NCI-H1092 (cell line): ENCODE results near the gene PTRHD1.
"Not testable (repeated sequence)": the region's sequence is repeated elsewhere in the genome, so short reads cannot be mapped to it uniquely, and the experiment has no call there.

Experiments
- DNase-seq: peaks from one replicate; lab custom pipeline; 2025; lab: John Stamatoyannopoulos, UW

Gene PTRHD1, protein sequence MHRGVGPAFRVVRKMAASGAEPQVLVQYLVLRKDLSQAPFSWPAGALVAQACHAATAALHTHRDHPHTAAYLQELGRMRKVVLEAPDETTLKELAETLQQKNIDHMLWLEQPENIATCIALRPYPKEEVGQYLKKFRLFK

DNA sequence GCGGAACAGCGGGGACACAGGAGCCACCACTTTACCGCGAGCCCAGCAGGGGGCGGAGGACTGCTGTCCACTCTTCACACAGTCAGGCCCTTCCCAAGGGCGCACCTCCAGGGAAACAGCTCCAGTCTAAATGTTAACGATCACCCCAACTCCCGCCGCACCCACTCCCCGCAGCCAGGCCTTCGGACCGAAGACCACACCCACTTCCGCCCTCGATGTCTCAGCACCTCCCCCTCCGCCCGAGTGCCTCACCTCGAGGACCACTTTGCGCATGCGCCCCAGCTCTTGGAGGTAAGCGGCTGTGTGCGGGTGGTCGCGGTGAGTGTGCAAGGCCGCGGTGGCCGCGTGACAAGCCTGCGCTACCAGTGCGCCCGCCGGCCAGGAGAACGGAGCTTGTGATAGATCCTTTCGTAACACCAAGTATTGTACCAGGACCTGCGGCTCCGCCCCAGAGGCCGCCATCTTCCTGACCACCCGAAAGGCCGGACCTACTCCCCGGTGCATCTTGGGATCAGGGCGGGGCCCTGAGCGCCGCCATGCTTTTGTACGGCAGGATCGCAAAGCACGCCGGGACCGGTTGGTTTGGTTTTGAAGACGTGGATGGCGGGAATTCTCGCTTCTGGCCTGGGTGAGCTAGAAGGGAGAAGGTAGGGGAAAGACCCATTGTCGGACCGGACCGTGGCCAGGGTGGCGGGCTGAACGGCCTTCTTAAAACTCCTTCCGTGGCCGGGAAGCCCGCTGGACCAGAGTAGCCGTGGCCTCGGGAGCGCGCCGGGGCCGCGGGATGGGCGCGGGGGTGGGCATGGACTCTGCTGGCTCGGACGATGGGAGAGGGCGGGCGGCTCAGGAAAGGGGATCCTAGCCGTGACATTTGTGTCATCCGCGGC lies at the start of gene PTRHD1, which contains the start of gene CENPO:
Gene PTRHD1, minus strand, starts transcription at position 518 of the 887 bp plus-strand sequence. Its CDS starts 14 bp downstream, at position 504.
Gene CENPO, plus strand, starts transcription at position 552 of the 887 bp plus-strand sequence. CDS start 495 bp downstream, outside the sequence.
- DNase-seq, result peak; percentile 91

- no peak for DNase-seq
Measured at GRCh38 chr2:24842081-24843050, 49.2 kb upstream of the PTRHD1 start.

DNA sequence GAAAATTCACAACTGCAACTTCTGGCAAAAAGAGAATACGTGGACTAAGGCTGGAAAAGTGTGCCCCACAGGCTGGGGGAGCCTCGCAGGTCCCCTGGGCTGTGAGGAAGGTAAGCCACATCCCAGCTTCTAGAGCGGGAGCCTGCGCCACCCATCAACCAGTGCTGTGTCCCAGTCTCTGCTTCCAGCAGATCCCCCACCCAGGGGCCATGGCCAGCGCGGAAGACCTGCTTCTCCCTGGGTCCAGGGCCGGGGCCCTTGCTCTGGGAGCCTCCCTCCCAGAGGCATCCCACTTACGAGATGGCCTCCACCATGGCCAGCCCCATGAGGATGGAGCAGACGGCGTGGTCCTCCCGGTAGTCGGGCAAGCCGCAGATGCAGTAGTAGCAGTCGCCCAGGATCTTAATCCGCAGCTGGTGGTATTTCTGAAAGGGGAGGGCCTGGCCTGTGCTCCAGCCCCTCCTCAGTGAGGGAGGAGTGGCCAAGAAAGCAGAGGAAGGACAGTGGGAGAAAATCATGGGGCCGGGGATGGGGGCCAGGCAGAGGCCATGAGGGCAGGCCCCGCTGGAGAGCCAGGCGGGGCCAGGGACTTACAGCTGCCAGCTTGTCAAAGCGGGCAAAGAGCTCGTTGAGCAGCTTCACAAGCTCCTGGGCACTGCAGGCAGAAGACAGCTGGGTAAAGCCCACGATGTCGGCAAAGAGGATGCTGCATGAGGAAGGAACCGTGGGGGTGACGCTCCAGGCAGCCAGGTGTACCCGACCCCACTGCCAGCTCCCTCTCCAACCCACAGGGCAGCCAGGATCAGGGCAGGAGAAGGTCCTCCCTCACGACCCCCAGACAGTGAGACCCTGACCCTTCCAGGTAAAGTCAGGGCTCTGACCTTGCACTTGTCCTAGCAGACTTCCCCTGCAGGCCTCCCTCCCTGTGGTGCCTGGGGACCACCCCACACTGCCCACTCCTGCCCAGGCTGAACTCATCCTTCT lies 48.1 kb upstream of the PTRHD1 start:
- DNase-seq, result no peak

DNA sequence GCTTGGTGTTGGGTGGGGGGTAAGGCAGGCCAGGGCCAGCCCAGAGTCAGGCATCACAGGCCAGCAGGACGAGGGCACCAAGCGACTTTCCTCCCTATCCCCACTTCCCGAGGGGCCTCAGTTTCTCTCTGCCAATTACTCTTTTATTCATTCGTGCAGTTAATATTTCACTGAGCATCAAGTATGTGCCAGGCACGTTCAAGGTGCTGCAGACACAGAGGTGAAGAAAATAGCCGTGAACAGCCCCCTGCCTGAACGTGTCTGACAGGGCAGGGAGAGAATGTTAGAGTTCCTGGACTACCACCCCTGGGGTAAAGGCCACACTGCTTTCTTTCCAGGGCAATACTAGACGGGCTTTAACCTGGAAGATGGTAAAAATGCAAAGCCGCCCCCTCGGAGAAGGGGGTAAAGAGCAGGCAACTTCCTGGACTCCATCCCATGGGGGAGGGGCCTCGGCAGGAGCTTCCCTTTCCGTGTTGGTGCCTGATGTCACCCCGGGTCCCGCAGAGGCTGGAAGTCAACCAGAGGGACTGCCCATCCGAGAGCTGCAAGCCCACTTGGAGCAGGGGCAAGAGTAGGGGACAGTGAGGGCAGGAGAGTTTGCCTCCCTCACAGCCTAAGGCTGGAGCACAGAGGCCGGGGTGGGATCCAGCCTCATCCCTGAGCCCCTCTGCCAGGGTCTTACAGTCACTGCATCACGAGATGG lies 47.1 kb upstream of the PTRHD1 start:
- DNase-seq, result no peak

DNA sequence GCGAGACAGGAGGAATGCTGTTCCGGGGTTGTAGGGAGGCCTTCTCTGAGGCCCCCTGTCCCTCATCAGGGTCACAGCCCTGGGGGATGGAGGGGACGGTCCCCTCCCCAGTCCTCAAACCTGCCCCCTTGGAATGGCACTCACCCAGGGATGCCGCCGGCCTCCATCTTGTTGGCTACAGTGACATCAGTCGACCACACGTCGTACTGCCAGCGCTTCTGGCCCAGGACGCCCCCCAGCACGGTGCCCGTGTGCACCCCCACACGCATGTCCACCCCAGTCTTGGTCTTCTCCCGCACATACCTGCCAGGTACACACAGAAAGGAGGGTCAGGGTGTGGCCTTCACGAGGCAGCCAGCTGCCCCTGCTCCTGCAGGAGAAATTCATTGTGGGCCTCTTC lies 46.5 kb upstream of the PTRHD1 start:
- DNase-seq, result no peak

GRCh38 chr2:24838541-24838940 lies 45.4 kb upstream of the PTRHD1 start:
- no peak for DNase-seq

DNA sequence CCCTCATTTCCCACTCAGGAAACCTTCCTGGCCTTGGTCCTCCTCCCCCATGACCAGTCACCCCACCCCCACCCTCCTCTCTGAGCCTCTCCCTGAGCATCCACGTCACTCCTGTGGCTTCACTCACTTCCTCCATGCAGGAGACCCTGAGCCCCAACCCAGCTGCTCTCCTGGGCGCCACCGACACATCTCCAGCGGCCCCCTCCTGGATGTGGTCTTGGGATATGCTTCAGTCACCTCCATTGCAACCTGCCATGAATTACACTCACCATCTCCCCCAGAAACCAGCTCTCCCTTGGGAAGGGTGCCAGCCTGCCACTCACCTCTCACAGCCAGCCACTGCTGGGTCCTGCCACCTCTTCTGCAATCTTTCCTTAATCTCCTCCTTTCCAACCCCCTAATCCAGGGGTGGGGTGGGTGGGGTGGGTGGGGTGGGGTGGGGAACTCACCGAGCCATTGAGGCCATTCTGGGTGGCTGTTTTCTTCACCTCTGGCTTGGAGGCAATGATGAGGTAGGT lies 44.9 kb upstream of the PTRHD1 start:
- no peak for DNase-seq

- no peak for DNase-seq
Measured at GRCh38 chr2:24836706-24837105, 43.5 kb upstream of the PTRHD1 start.

GRCh38 chr2:24836206-24836605 lies 43.0 kb upstream of the PTRHD1 start:
- DNase-seq, result no peak

DNA sequence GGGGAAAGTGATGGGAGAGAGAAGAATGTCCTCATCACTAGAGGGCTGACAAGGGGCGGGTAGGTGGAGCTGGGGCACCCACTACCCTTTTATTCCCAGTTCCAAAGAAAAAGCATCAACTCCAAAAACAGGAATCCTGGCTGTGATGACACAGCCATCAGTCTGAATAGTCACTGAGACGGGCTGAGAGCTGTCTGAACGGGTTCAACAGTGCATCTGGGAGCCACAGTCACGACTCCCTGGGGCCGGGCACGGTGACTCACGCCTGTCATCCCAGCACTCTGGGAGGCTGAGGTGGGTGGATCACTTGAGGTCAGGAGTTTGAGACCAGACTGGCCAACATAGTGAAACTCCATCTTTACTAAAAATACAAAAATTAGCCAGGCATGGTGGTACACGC lies 42.2 kb upstream of the PTRHD1 start:
- not testable (repeated sequence) for DNase-seq

- no peak for DNase-seq
Measured at GRCh38 chr2:24834733-24835395, 41.7 kb upstream of the PTRHD1 start.

DNA sequence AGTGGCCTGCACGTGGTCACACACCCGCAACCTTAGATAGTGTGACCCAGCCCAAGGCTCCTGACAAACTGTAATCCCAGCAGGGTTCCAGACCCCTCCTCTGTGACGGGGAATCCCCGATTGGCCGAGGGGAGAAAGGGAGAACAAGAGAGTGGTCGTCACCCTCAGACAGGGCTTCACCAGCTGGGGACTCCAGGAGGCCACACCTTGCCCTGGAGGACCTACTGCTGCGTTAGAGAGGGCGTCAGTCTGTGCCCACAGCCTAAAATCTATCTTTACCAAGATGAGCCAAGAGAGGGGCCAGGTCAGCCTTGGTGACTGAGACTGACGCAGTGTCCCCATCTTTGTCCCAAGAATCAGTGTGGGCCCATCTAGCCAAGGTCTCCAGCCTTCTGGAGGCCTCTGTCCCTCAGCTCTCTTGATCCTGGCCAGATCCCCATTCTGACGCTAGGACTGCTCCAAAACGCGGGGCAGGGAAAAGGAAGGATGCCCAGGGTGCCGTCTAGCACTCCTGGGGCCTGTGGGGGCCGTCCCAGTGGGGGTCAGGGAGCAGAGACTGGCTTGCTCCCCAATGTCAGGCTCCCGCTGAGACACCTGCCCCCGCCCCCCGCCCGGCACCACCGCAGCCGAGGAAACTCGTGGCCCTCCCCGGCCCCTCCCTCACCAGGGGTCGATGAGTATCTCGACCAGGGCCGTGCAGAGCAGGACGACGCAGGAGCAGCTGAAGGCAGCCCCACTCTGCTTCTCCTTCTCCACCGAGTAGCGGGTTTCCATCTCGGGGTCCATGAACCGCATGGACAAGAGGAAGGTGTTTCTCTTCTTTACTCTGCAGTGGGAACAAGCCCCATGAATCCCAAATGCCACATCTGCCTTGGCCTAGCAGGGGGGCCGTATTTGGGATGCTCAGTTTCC lies 40.9 kb upstream of the PTRHD1 start:
- DNase-seq, result no peak

DNA sequence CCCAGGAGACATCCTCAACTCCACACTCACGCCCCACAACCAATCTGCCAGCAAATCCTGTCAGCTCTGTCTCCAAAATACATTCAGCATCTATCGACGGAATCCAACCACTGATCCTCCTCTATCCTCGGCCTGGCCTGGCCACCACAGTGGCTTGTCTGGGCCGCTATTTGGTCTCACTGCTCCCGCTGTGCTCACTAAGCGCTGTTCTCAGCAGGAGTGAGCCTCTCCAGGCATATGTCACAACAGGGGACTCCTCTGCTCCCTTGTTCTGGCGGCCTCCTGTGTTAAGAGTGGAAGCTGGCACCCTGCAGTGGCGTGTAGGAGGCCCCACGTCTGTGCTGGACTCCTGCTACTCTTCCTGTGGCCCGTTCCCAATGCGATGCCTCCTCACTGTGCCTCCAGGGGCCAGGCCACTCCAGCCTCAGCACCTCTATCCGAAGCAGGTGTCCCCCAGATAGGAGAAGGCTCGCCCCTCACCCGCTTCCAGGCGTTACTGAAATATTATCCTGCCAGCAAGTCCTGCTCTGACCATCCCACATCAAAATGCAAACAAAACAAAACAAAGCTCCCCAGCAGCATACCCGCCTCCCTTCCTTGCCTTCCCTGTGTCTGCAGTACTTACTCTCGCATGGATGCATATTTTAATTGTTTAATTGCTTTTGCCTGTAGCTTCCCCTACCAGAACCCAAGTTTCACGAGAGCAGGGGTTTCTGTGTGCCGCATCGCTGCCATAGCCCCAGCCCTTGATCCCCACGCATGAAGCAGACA lies 39.9 kb upstream of the PTRHD1 start:
- no peak for DNase-seq

GRCh38 chr2:24832521-24832920 lies 39.3 kb upstream of the PTRHD1 start:
- no peak for DNase-seq

- DNase-seq, result no peak
Measured at GRCh38 chr2:24832073-24832461, 38.9 kb upstream of the PTRHD1 start.

DNA sequence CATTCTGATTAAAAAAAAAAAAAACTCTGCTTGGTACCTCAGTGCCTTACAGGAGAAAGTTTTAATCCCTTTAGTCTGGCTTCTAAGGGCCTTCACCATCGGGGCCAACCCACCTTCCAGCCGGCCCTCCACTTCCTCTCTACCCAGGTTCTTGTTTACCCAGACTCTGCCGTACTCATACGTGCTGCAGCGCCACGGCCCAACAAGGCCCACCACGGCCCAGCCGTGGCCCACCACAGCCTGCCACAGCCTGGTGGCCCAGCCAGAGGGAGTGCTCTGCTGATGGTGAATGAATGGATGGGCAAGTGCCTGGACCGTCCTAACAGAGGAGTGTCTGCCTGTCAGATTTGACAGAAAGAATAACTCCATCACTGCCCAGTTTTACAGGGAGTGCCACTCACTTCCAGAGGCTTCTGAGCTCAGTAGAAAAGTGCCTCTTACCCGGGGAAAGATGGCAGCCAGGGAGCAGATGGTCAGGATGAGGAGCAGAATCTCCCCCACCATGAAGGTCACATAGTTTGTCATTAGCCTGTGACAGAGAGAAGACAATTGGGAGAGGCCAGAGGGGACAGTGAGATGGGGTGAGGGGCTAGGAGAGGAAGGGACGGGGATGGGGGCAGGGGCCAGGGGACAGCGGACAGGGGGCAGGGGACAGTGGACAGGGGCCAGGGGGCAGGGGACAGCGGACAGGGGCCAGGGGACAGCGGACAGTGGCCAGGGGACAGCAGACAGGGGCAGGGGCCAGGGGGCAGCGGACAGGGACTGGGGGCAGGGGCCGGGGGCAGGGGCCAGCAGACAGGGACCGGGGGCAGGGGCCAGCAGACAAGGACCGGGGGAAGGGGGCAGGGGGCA lies 38.3 kb upstream of the PTRHD1 start:
- DNase-seq, result no peak

DNA sequence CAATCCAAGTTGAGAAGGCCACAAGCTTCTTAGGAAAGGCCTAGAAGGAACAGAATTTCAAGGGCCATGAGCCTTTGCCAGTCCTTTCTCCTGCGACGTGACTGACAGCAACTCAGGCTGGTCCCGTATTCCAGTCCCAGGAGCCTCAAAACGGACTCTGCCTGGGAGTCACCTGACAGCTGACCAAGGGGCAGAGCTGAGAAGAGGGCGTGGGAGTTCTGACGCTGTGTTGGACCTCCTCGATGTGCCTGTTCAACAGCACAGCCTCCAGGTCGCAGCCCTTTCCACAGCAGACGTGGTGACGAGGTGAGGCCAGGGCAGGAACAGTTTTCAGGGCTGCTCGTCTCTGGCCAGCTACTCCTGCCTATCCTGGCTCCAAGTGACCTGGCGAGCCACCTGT lies 37.6 kb upstream of the PTRHD1 start:
- no peak for DNase-seq
